GM13976 (cell line): ENCODE results near the gene RCC2.

ENCODE experiments used
- DNase-seq: peaks from one replicate; pipeline ENCODE4 v3.0.0; 2012; ENCODE audit warnings: low spot score
- in situ Hi-C: fragments of 300-500 bp; cut with MboI; formaldehyde crosslinking; loops from one replicate; pipeline ENCODE4 v1.12.0; 2022; ENCODE audit warnings: low sequenced_read_pairs, mixed read lengths, inconsistent platforms; ENCODE audit not compliant: unreplicated experiment
- TF ChIP-seq, protein P1 (sequence below): IDR thresholded peaks from 2 replicates; pipeline ENCODE4 v1.5.1; 2012; ENCODE audit warnings: borderline replicate concordance, mild to moderate bottlenecking; ENCODE audit not compliant: insufficient read depth; ENCODE audit errors: extremely low read depth, missing control alignments, control extremely low read depth

Gene RCC2

DNA sequence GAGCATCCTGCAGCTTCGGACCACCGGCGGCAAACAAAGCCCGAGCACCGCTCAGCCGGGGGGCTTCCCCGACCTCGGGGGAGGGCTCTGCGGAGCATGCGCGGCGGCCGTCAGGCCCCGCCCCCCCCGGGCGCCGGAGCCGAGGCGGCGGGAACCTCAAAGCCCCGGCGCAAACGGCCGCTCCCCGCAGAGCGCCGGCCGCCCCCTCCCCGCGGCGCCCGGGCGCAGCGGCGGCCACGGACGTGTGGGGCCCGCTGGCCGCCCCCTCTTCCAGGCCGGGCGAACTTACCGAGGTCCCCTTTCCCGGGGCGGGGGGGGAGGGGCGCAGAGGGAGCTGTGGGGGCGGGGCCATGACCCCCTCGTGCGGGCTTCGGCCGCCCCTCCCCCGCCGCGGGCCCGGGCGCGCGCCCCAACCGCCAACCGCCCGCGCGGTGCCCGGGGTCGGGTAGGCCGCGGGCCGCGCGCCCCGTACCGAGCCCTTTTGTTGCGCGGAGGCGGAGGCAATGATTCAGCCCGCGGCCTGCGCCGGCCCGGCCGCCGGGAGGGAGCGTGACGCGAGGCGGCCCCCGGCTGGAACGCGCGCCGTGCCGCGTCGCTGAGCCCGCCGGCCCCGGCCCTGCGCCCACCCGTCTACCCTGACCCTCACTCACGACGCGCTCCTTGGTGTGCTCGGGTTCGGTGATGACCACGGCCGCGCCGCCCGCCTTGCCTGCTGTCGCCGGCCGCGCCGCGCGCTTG lies 1.7 kb downstream of the RCC2 start:
- TF ChIP-seq, protein P1, sequence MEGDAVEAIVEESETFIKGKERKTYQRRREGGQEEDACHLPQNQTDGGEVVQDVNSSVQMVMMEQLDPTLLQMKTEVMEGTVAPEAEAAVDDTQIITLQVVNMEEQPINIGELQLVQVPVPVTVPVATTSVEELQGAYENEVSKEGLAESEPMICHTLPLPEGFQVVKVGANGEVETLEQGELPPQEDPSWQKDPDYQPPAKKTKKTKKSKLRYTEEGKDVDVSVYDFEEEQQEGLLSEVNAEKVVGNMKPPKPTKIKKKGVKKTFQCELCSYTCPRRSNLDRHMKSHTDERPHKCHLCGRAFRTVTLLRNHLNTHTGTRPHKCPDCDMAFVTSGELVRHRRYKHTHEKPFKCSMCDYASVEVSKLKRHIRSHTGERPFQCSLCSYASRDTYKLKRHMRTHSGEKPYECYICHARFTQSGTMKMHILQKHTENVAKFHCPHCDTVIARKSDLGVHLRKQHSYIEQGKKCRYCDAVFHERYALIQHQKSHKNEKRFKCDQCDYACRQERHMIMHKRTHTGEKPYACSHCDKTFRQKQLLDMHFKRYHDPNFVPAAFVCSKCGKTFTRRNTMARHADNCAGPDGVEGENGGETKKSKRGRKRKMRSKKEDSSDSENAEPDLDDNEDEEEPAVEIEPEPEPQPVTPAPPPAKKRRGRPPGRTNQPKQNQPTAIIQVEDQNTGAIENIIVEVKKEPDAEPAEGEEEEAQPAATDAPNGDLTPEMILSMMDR, result no peak
- peak; percentile 94 for DNase-seq
- in situ Hi-C loops, result no loop called here

DNA sequence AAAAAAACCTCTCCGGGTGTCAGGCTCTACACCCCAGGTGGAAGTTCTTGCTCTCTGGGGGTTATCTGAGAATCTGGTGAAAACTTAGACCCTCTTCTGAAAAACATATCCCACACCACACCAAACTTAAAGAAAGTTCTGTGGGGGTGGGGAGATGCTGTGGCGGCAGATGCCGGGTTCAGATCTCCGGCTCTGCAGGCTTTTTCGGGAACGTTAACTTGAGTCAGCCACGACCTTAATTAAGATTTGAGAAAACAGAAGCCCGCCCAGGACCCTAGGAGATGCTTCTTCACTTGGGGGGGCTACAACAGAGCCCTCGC lies 2.3 kb downstream of the RCC2 start:
- DNase-seq, result no peak
- TF ChIP-seq, protein P1, result no peak
- in situ Hi-C loops, result no loop called here

DNA sequence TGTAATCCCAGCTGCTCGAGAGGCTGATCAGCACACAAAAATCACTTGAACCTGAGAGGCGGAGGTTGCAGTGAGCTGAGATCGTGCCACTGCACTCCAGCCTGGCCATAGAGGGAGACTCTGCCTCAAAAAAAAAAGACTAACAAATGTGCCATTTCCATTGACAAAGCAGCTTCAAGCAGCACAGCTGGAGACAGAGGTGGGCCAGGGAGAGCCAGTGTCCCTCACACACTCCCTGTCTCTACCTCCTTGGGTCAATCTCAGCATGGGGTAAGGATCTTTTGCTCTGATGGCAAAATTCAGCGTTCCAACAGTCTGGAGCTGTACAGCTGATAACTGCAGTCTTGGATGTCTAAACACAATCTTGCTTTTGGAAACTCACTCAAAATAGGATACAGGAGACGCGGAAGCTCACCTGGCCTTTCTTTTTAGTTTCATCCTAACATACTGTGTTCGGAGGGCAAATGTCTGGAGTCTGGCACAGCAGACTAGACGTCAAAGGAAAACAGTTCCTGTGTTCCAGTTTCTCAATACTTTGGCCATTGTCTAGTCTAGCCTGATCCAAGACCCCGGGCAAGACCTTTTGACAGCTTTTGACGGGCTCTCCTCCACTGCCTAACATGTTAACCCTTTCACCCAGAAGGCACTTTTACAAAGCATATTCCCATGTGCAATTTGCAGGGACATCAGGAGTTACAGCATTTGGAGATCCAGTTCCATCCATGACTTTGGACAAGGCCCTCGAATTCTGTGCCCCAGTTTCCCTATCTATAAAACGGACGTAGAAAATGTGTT lies 2.9 kb downstream of the RCC2 start:
- TF ChIP-seq, protein P1, result no peak
- in situ Hi-C loops, result no loop called here
- DNase-seq, result no peak

DNA sequence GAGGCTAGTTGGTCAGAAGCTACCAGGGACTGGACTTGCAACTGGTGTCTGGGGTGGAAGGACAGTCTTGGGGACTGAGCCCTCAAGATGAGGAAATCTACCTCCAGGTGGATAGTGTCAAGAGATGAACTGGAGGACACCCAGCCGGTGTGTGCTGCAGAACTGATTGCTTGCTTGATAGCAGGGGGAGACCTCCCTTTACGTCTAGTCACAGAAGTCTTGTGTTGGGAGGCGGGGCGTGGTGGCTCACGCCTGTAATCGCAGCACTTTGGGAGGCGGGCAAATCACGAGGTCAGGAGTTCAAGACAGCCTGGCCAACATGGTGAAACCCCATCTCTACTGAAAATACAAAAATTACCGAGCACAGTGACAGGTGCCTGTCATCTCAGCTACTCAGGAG lies 4.9 kb downstream of the RCC2 start:
- in situ Hi-C loops, result no loop called here
- TF ChIP-seq, protein P1, result no peak
- DNase-seq, result no peak

DNA sequence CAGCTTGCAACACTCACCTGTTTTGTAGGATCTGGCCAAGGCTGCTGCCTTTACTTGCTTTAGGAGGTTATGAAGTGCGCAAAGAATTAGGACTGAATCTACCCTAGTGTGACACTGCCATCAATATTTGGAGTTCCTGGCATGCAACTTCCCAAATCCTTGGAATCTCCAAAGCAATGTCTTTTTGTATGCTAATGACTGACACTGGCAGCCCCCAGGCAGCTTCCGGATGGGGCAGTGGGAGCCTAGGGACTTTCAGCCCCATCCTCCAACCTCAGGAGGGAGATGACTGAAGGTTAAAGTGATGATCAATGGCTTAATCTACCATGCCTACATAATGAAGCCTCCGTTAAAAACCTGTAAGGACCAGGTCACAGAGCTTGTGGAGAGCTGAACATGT lies 5.5 kb downstream of the RCC2 start:
- in situ Hi-C loops, result no loop called here
- TF ChIP-seq, protein P1, result no peak
- DNase-seq, result no peak

DNA sequence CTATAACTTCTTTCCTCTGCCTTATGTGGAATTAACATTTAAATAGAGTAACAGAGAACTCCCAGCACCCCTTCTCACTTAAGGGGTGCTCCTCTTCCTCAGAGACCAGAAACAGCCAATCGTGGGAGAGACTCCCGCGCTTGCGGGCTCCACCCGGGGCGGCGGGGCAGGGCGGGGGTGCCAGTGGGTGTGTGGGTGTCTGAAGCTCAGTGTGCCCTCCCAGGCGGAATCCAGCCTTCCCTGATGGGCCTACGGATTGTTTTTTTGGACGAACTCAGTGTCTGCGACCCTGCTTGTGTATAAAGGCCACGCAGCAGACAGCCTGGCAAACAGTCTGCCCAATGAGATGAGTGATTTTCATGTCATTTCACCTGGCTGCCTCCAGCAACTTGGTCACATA lies 6.2 kb downstream of the RCC2 start:
- TF ChIP-seq, protein P1, result no peak
- in situ Hi-C loops, result no loop called here
- DNase-seq, result no peak
